ENCODE data around the gene MAP4K3.
"Not testable (repeated sequence)": the region's sequence is repeated elsewhere in the genome, so short reads cannot be mapped to it uniquely, and the experiment has no call there.

GRCh38 chr2:39244241-39244862 lies 192.7 kb downstream of the MAP4K3 start:
- not testable (repeated sequence) for TF ChIP-seq TEAD4 (IDR thresholded peaks at IDR 0.05; ENCODE audit: low read length); TEAD4 (CRISPR knock-in tag; IDR thresholded peaks at IDR 0.05; ENCODE audit: borderline replicate concordance); ZNF395 (CRISPR knock-in tag; IDR thresholded peaks at IDR 0.05); SNRNP70 (optimal IDR thresholded peaks at IDR 0.05; ENCODE audit: low read depth, low read length); IFI16 (CRISPR knock-in tag; IDR thresholded peaks at IDR 0.05); CTCF (IDR thresholded peaks at IDR 0.05 in 2 of 3, conservative IDR thresholded peaks at IDR 0.05 in 1 of 3; ENCODE audit: insufficient read depth in 2 of 3, low read depth in 1 of 3, low read length in 3 of 3); ZBTB17 (CRISPR knock-in tag; IDR thresholded peaks at IDR 0.05); SIX5 (IDR thresholded peaks at IDR 0.05; ENCODE audit: borderline replicate concordance in 1 of 2, insufficient read depth in 1 of 2, low read depth in 1 of 2, low read length in 2 of 2); POLR2AphosphoS5 (IDR thresholded peaks at IDR 0.05; ENCODE audit: control insufficient read depth, insufficient read depth, low read depth, low read length); KLF1 (tag; IDR thresholded peaks at IDR 0.05); FOXJ2 (tag; IDR thresholded peaks at IDR 0.05); ZNF311 (CRISPR knock-in tag; IDR thresholded peaks at IDR 0.05); ILF3 (IDR thresholded peaks at IDR 0.05; ENCODE audit: borderline replicate concordance)
